ENCODE data around the gene SELENON. TPM values are rescaled to one million over a fixed set of nuclear protein-coding genes. Genes with fewer than 3 reads are reported as not detected.
A peak's percentile ranks its signal among the peaks of the same experiment; 100 is the strongest.

The SELENON gene
- total and polyA plus RNA-seq, 5 donors from 2014 or later: 1.2 to 19.2 (median 2.0) TPM

GRCh38 chr1:25816112-25816718 is 16.2 kb downstream of the SELENON start:
- Mint-ChIP-seq H3K4me3 (no peak overlapping the region), H3K27ac (peak overlapping the region in 1 of 3 donors; percentile 40), H3K9me3 (peaks cover 0 to 2% (median 0%) of the 10 kb centered on the region in 7 donors), H3K36me3 (peaks cover 12% of the 10 kb centered on the region), H3K4me1 (peaks cover 0 to 29% (median 8%) of the 10 kb centered on the region in 4 donors), H3K27me3 (no peaks in the 10 kb centered on the region)
- Histone ChIP-seq H3K9me3 (ENCODE audit: control insufficient read depth in 2 of 2, low read length in 2 of 2) (no peaks in the 10 kb centered on the region), H3K27ac (ENCODE audit: insufficient read depth, low read length, poor library complexity, severe bottlenecking) (no peak overlapping the region), H3K4me3 (ENCODE audit: low read depth, low read length) (no peak overlapping the region), H3K4me1 (ENCODE audit: control insufficient read depth, insufficient read depth, low read length, poor library complexity, severe bottlenecking) (peaks cover 16% of the 10 kb centered on the region), H3K36me3 (ENCODE audit: control insufficient read depth, insufficient read depth, low read length) (no peaks in the 10 kb centered on the region), H3K27me3 (ENCODE audit: control insufficient read depth, insufficient read depth, low read length) (no peaks in the 10 kb centered on the region)
- ATAC-seq (ENCODE audit: low read depth in 2 of 2) (no peak), DNase-seq (no peak)

GRCh38 chr1:25817840-25818501 is 18.0 kb downstream of the SELENON start:
- Histone ChIP-seq H3K27me3 (ENCODE audit: control insufficient read depth, insufficient read depth, low read length) (no peaks in the 10 kb centered on the region), H3K9me3 (ENCODE audit: control insufficient read depth in 2 of 2, low read length in 2 of 2) (no peaks in the 10 kb centered on the region), H3K36me3 (ENCODE audit: control insufficient read depth, insufficient read depth, low read length) (no peaks in the 10 kb centered on the region), H3K27ac (ENCODE audit: insufficient read depth, low read length, poor library complexity, severe bottlenecking) (no peak overlapping the region), H3K4me1 (ENCODE audit: control insufficient read depth, insufficient read depth, low read length, poor library complexity, severe bottlenecking) (peaks cover 23% of the 10 kb centered on the region), H3K4me3 (ENCODE audit: low read depth, low read length) (no peak overlapping the region)
- Mint-ChIP-seq H3K4me1 (peaks cover 5 to 40% (median 16%) of the 10 kb centered on the region in 4 donors), H3K9me3 (no peaks in the 10 kb centered on the region), H3K36me3 (peaks cover 12% of the 10 kb centered on the region), H3K27ac (peak overlapping the region; percentile 85 to 96 (median 93)), H3K4me3 (peak overlapping the region; percentile 82 to 94 (median 86)), H3K27me3 (no peaks in the 10 kb centered on the region)
- no peak for DNase-seq
- ATAC-seq (ENCODE audit: low read depth in 2 of 2): no peak

DNA sequence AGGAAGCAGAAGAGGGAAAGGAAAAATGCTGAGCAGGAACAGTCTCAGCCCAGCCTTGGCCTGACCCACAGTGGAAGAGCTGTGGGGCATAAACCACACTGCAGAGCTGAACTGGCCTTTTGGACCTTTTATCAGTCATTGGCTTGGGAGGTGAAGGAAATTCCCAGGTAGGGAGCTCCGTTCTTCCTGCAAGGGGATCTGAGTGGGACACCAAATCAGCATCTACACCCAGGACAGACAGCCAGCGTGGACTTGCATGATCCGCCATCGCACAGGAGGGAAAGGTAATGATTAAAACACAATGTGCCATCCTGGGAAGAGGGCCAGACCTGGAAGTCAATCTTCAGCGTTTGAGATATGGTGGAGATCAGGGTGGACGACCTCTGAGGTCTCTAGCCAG is 18.6 kb downstream of the SELENON start:
- no peak for DNase-seq
- no peaks in the 10 kb centered on the region for H3K27me3 Mint-ChIP-seq
- Histone ChIP-seq H3K36me3 (ENCODE audit: control insufficient read depth, insufficient read depth, low read length) (no peaks in the 10 kb centered on the region), H3K9me3 (ENCODE audit: control insufficient read depth in 2 of 2, low read length in 2 of 2) (no peaks in the 10 kb centered on the region), H3K27me3 (ENCODE audit: control insufficient read depth, insufficient read depth, low read length) (no peaks in the 10 kb centered on the region), H3K4me1 (ENCODE audit: control insufficient read depth, insufficient read depth, low read length, poor library complexity, severe bottlenecking) (peaks cover 23% of the 10 kb centered on the region), H3K27ac (ENCODE audit: insufficient read depth, low read length, poor library complexity, severe bottlenecking) (no peak overlapping the region), H3K4me3 (ENCODE audit: low read depth, low read length) (no peak overlapping the region)
- peaks cover 8% of the 10 kb centered on the region for H3K36me3 Mint-ChIP-seq
- H3K9me3 Mint-ChIP-seq: no peaks in the 10 kb centered on the region
- H3K27ac Mint-ChIP-seq: peak overlapping the region; percentile 93 to 99 (median 96)
- no peak for ATAC-seq (ENCODE audit: low read depth in 2 of 2)
- H3K4me1 Mint-ChIP-seq: peaks cover 5 to 40% (median 16%) of the 10 kb centered on the region in 4 donors
- H3K4me3 Mint-ChIP-seq: peak overlapping the region; percentile 88 to 98 (median 96)

DNA sequence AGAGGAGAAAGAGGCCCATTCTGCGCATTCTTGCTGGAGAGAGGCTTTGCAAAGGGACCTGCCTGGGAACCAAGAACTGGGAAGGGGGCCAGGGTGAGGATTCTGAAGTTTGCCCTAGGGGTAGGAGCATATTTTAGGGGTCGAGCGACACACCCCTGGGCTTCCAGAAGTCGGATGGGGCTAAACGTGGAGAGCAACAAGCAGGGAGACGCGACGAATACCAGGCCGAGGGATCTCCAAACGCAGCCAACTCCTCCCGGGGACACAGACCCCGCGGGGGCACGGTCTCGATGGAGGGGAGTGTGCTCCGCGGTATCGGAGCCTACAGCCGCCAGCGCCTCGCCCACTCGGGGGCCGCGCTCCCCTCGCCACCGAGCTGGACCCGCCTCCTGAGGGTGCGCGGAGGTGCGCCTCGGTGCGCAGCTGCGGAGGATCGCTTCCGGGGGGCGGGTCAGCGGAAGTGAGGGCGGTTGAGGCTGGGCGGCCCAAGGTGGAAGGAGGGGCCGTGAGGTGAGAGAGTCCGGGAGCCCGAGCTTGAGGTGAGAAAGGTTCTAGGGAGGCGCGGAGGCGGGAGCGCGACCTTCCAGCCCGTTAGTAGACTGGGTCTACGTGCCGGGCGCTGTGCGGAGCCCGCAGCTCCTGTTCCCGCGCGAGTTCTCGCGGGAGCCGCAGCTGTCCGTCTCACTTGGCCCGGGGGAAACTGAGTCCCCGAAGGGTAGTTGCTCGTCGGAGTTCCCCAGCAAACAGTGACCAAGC is 19.7 kb downstream of the SELENON start, which contains the start of gene MTFR1L:
MTFR1L (plus strand) TSS at position 464 of the 756 bp plus-strand sequence. CDS start 3,151 bp downstream, outside the sequence.
- no peaks in the 10 kb centered on the region for H3K9me3 ChIP-seq (ENCODE audit: control insufficient read depth in 2 of 2, low read length in 2 of 2)
- peak; percentile 88 for ATAC-seq (ENCODE audit: low read depth in 2 of 2)
- peaks cover 23% of the 10 kb centered on the region for H3K4me1 ChIP-seq (ENCODE audit: control insufficient read depth, insufficient read depth, low read length, poor library complexity, severe bottlenecking)
- peak within 1 kb of the TSS; percentile 86 for H3K27ac ChIP-seq (ENCODE audit: insufficient read depth, low read length, poor library complexity, severe bottlenecking)
- Mint-ChIP-seq H3K9me3 (no peaks in the 10 kb centered on the region), H3K27me3 (no peaks in the 10 kb centered on the region), H3K36me3 (peaks cover 8% of the 10 kb centered on the region), H3K4me3 (peak within 1 kb of the TSS; percentile 88 to 98 (median 96)), H3K4me1 (peaks cover 9 to 42% (median 17%) of the 10 kb centered on the region in 4 donors), H3K27ac (peak within 1 kb of the TSS; percentile 96 to 99 (median 98))
- peak; percentile 91 to 96 (median 92) for DNase-seq
- H3K4me3 ChIP-seq (ENCODE audit: low read depth, low read length): peak within 1 kb of the TSS; percentile 77
- no peaks in the 10 kb centered on the region for H3K27me3 ChIP-seq (ENCODE audit: control insufficient read depth, insufficient read depth, low read length)
- no peaks in the 10 kb centered on the region for H3K36me3 ChIP-seq (ENCODE audit: control insufficient read depth, insufficient read depth, low read length)

DNA sequence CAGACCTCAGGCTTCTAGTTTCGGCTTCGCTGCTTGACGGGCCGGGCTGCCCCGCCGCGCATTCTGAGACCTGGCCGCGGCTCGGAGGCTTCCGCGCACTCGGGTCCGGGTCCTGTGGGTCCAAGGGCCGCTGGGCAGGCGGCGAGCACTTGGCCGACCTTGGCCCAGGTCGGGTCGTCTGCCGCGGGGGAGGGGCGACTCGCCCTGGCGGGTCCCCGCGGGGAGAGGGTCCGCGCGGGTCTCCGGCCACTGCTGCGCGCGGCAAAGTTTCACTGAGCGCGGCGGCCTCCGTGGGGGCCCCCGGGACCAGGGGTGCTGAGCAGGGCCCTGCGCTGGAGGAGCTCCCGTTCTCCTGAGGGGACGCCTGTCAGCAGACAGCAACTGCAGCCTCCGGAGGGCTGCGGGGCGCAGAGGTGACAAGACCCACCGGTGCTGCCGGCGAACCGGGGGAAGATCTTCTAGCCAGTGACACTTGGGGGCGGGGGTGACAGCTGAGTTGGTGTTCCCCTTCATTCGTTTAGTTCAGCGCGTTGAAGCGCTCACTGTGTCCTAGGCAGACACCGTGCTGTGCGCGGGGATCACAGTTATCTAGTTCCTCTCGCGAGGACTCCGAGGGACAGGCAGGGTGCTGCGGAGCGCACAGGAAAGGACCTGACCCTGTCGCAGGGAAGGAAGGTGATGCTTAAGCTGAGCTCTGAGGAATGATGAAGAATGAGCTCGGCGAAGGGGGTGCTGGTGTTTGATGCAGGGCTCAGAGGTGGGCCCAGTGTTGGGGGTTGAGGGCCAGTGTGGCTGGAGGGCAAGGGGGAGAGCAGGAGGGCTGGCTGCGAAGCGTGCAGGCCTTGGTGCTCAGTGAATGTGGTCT is 20.5 kb downstream of the SELENON start:
- Mint-ChIP-seq H3K36me3 (peaks cover 5% of the 10 kb centered on the region), H3K27ac (peak overlapping the region; percentile 96 to 99 (median 97)), H3K4me3 (peak overlapping the region; percentile 88 to 98 (median 96))

DNA sequence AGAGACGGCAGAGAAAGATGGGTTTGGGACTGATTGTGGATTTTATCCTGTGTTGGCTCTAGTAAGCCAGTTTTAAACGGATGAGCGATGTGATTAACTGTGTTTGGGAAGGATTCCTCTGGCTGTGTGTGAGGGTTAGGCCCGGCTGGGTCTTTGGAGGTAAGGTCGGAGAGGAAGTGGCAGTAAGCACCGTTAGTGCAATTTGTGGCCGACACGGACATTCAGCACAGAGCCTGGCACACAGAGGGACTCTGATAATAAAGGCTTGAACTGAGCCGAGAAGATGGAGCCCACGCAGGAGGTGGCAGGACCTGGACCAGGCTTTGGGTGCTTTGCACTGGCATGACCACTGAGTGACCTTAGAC is 21.1 kb downstream of the SELENON start:
- Mint-ChIP-seq H3K4me3 (peak overlapping the region; percentile 88 to 97 (median 94)), H3K27ac (peak overlapping the region; percentile 96 to 97 (median 96)), H3K36me3 (peaks cover 6% of the 10 kb centered on the region), H3K27me3 (no peaks in the 10 kb centered on the region), H3K9me3 (no peaks in the 10 kb centered on the region), H3K4me1 (peaks cover 11 to 40% (median 17%) of the 10 kb centered on the region in 4 donors)
- Histone ChIP-seq H3K4me3 (ENCODE audit: low read depth, low read length) (peak overlapping the region; percentile 72), H3K27me3 (ENCODE audit: control insufficient read depth, insufficient read depth, low read length) (no peaks in the 10 kb centered on the region), H3K27ac (ENCODE audit: insufficient read depth, low read length, poor library complexity, severe bottlenecking) (peak overlapping the region; percentile 86), H3K36me3 (ENCODE audit: control insufficient read depth, insufficient read depth, low read length) (peaks cover 2% of the 10 kb centered on the region), H3K4me1 (ENCODE audit: control insufficient read depth, insufficient read depth, low read length, poor library complexity, severe bottlenecking) (peaks cover 23% of the 10 kb centered on the region), H3K9me3 (ENCODE audit: control insufficient read depth in 2 of 2, low read length in 2 of 2) (no peaks in the 10 kb centered on the region)
- ATAC-seq (ENCODE audit: low read depth in 2 of 2): no peak
- DNase-seq: no peak

More for the DNA sequence above, 20.5 kb downstream of the SELENON start:
- Histone ChIP-seq H3K9me3 (ENCODE audit: control insufficient read depth in 2 of 2, low read length in 2 of 2) (no peaks in the 10 kb centered on the region), H3K27me3 (ENCODE audit: control insufficient read depth, insufficient read depth, low read length) (no peaks in the 10 kb centered on the region), H3K27ac (ENCODE audit: insufficient read depth, low read length, poor library complexity, severe bottlenecking) (peak overlapping the region; percentile 86), H3K4me3 (ENCODE audit: low read depth, low read length) (peak overlapping the region; percentile 72), H3K36me3 (ENCODE audit: control insufficient read depth, insufficient read depth, low read length) (no peaks in the 10 kb centered on the region), H3K4me1 (ENCODE audit: control insufficient read depth, insufficient read depth, low read length, poor library complexity, severe bottlenecking) (peaks cover 23% of the 10 kb centered on the region)
- Mint-ChIP-seq H3K4me1 (peaks cover 11 to 40% (median 17%) of the 10 kb centered on the region in 4 donors), H3K9me3 (no peaks in the 10 kb centered on the region), H3K27me3 (no peaks in the 10 kb centered on the region)
- DNase-seq: peak; percentile 45 to 90 (median 74)
- ATAC-seq (ENCODE audit: low read depth in 2 of 2): peak; percentile 69 to 71

- peaks cover 11 to 40% (median 17%) of the 10 kb centered on the region in 4 donors for H3K4me1 Mint-ChIP-seq
- no peaks in the 10 kb centered on the region for H3K27me3 ChIP-seq (ENCODE audit: control insufficient read depth, insufficient read depth, low read length)
- no peaks in the 10 kb centered on the region for H3K9me3 ChIP-seq (ENCODE audit: control insufficient read depth in 2 of 2, low read length in 2 of 2)
- H3K9me3 Mint-ChIP-seq: no peaks in the 10 kb centered on the region
- no peak for ATAC-seq (ENCODE audit: low read depth in 2 of 2)
- peaks cover 7% of the 10 kb centered on the region for H3K36me3 ChIP-seq (ENCODE audit: control insufficient read depth, insufficient read depth, low read length)
- H3K4me3 Mint-ChIP-seq: peak overlapping the region; percentile 83 to 97 (median 90)
- peak overlapping the region; percentile 96 to 98 (median 96) for H3K27ac Mint-ChIP-seq
- peaks cover 10% of the 10 kb centered on the region for H3K36me3 Mint-ChIP-seq
- no peak for DNase-seq
- peak overlapping the region; percentile 72 for H3K4me3 ChIP-seq (ENCODE audit: low read depth, low read length)
- H3K27me3 Mint-ChIP-seq: no peaks in the 10 kb centered on the region
- peaks cover 23% of the 10 kb centered on the region for H3K4me1 ChIP-seq (ENCODE audit: control insufficient read depth, insufficient read depth, low read length, poor library complexity, severe bottlenecking)
- peak overlapping the region; percentile 86 for H3K27ac ChIP-seq (ENCODE audit: insufficient read depth, low read length, poor library complexity, severe bottlenecking)
Measured at GRCh38 chr1:25821630-25822091, 21.7 kb downstream of the SELENON start.
